ENCODE measurements around the gene TSFM.

TSFM gene

DNA sequence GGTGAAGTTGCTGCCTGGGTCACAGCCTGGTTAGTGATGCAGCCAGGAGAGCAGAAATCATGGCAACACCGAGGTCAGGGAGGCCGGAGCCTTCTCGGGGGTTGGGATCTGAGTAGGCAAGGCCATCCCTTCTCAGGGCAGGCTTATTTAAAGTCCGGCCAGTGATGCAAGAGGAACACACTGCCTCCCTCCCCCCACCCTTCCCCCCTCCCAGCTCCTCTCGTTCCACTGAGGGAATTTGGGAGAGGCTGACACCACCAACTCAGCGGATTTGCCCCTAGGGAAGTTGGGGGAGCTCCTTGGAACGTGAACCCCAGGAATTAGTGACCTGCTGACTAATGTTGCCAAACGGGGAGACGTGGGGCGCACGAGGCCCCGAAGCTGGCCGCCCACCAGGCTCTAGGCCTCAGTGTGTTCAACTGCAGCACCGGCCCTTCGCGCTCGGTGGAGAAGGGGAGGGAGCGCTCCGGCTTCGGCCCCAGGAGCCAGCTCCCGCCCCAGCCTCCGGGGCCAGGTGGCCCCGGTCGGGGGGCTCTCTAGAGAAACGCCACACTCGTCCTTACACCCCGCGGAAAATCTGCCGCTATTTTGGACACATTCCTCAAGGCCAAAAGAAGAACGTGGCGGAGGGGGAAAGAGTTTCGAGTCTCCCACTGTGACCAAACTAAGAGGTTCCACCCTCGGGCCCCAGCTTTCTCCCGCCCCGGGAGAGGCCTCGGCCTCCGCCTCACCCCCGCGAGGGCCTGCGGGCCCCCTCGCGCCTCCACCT is 62.3 kb downstream of the TSFM start:
- Histone ChIP-seq H3K36me3 (ENCODE audit: control insufficient read depth, insufficient read depth, low read length) (no peaks in the 10 kb centered on the region), H3K4me3 (replicated peaks; ENCODE audit: low read depth, low read length) (peak overlapping the region; percentile 91), H3K27me3 (replicated peaks; ENCODE audit: control insufficient read depth, insufficient read depth, low read length) (no peaks in the 10 kb centered on the region)
- TF ChIP-seq, protein P1, sequence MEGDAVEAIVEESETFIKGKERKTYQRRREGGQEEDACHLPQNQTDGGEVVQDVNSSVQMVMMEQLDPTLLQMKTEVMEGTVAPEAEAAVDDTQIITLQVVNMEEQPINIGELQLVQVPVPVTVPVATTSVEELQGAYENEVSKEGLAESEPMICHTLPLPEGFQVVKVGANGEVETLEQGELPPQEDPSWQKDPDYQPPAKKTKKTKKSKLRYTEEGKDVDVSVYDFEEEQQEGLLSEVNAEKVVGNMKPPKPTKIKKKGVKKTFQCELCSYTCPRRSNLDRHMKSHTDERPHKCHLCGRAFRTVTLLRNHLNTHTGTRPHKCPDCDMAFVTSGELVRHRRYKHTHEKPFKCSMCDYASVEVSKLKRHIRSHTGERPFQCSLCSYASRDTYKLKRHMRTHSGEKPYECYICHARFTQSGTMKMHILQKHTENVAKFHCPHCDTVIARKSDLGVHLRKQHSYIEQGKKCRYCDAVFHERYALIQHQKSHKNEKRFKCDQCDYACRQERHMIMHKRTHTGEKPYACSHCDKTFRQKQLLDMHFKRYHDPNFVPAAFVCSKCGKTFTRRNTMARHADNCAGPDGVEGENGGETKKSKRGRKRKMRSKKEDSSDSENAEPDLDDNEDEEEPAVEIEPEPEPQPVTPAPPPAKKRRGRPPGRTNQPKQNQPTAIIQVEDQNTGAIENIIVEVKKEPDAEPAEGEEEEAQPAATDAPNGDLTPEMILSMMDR (IDR thresholded peaks at IDR 0.05; ENCODE audit: insufficient read depth, low read length, poor library complexity, severe bottlenecking) = no peak
- peak; percentile 59 for DNase-seq (ENCODE audit: extremely low read depth, insufficient read length)

DNA sequence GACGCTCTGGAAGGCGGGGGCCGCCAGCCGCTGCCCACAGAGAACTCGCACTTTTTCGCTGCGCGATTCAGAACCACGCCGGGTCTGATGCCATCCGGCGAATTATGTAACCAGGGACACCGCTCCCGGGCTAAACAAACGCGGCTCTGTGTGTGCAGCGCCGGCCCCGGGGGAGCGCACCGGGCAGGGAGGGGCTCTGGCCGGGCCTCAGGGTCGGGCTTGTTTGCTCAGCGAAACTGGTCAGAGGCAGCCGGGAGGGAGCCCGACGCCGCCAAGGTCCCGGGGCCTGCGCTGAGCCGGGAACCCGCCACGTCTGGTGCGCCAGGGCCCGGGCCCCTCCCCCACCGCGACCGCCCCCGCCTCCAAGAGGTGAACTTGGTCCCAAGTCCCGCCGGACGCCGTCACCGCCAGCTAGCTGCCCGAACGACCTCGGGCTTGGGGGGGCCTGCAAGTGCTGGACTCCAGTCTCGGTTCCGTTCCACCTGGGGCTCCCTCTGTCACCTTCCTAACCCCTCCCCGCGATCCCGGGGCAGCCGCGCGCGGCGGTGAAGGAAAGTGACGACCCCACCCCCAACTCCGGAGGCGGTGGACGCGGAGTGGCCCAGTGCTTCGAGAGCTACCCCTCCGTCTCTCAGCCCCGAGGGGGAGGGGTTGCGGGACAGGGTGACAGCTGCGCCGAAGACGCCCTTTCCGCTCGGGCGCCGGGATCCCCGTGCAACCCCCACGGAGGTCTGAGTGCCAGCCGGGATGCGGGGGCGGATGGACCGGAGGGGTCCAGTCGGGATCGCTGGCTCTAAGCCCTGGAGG is 63.1 kb downstream of the TSFM start:
- TF ChIP-seq, protein P1 (IDR thresholded peaks at IDR 0.05; ENCODE audit: insufficient read depth, low read length, poor library complexity, severe bottlenecking) = no peak
- H3K27me3 ChIP-seq (replicated peaks; ENCODE audit: control insufficient read depth, insufficient read depth, low read length) = no peaks in the 10 kb centered on the region
- DNase-seq (ENCODE audit: extremely low read depth, insufficient read length) = peak; percentile 78
- peak overlapping the region; percentile 91 for H3K4me3 ChIP-seq (replicated peaks; ENCODE audit: low read depth, low read length)
- H3K36me3 ChIP-seq (ENCODE audit: control insufficient read depth, insufficient read depth, low read length) = no peaks in the 10 kb centered on the region

DNA sequence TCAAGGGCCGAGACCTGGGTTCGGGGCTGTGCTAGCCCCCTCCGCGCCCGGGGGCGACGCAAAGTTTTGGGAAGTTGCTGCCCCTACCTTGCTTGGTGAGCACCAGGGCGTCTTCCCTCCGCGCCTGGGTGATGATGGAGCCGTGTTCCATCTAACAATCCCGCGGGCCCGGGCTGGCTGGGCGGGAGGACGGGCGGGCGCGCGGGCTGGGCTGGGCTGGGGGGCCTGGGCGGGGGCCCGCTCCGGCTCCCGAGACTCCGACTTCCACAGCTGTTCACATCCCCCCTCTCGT is 63.6 kb downstream of the TSFM start:
- TF ChIP-seq, protein P1 (IDR thresholded peaks at IDR 0.05; ENCODE audit: insufficient read depth, low read length, poor library complexity, severe bottlenecking) = no peak

DNA sequence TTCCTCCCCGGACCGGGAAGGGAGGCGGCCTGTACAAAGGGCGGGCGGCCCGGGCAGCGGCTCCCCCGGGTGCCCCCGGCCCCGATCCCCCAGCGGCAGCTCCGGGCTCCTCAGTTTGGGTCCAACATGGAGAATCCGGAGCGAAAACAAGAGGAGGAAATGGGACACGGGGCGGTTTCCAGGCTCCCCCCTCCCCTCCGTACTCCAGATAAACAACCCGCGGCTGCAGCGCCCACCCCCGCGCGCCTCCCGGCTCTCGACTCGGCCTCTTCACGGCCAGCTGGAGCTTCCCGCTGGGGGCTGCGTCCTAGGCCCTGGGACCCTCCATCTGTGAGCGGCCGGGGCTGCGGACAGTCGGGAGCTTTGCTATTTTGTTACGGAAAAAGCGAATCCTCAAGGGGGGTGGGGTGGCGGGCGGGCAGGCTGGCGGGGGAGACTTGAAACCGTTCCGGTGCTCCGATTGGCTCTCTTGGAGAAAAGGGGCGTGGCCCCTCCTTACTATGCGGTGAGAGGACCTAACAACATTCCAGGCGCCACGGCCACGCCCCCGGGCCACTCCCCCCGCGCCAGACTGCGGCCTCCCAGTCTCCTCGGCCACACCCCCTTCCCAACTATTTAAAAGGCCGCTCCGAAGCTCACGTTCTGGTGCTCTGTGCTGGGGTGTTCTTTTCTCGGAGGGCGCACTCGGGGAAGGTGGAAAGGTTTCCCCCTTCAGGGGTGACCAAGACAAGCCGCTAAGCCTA is 64.2 kb downstream of the TSFM start, which contains the start of gene CTDSP2:
Gene CTDSP2 (minus strand): TSS at position 153 of the 743 bp plus-strand sequence. CDS start 294 bp downstream, outside the sequence.
- H3K36me3 ChIP-seq (ENCODE audit: control insufficient read depth, insufficient read depth, low read length) = no peaks in the 10 kb centered on the region
- peak; percentile 91 for DNase-seq (ENCODE audit: extremely low read depth, insufficient read length)
- H3K27me3 ChIP-seq (replicated peaks; ENCODE audit: control insufficient read depth, insufficient read depth, low read length) = no peaks in the 10 kb centered on the region; the same call in 1 of the 2 replicates
- TF ChIP-seq, protein P1 (IDR thresholded peaks at IDR 0.05; ENCODE audit: insufficient read depth, low read length, poor library complexity, severe bottlenecking) = no peak
- H3K4me3 ChIP-seq (replicated peaks; ENCODE audit: low read depth, low read length) = peak within 1 kb of the TSS; percentile 91

More for the DNA sequence above, 63.6 kb downstream of the TSFM start:
- peak overlapping the region; percentile 91 for H3K4me3 ChIP-seq (replicated peaks; ENCODE audit: low read depth, low read length)
- no peak for DNase-seq (ENCODE audit: extremely low read depth, insufficient read length)
- no peaks in the 10 kb centered on the region for H3K36me3 ChIP-seq (ENCODE audit: control insufficient read depth, insufficient read depth, low read length)
- H3K27me3 ChIP-seq (replicated peaks; ENCODE audit: control insufficient read depth, insufficient read depth, low read length) = no peaks in the 10 kb centered on the region
